IMR-90 (cell line): ENCODE data around the gene PITX3. TPM values are rescaled to one million over a fixed set of nuclear protein-coding genes. Genes with fewer than 3 reads are reported as not detected.
A peak's percentile ranks its signal among the peaks of the same experiment; 100 is the strongest.

ENCODE experiments used
- ATAC-seq: fragments of 200-7000 bp; cut with Tn5 transposase; 2 replicates; pipeline ENCODE4 v1.9.1; 2020; ENCODE audit warnings: low read depth, mild to moderate bottlenecking, moderate library complexity
- BruUV-seq: library from RNA; stranded (reverse); fragments of 400-500 nt; replicated peaks from 2 replicates; lab custom pipeline; 2021; lab: Mats Ljungman, UMichigan
- CTCF ChIA-PET: fragments of 300-600 bp; formaldehyde crosslinking; extraction: SDS; loops from one replicate; lab custom pipeline; 2021; ENCODE audit warnings: antibody characterized with exemption; lab: Yijun Ruan, JAX
- POLR2A ChIA-PET: fragments of 300-600 bp; sonication (Branson Sonifier 250); formaldehyde crosslinking; loops from one replicate; lab custom pipeline; 2022; ENCODE audit warnings: antibody characterized with exemption; ENCODE audit not compliant: unreplicated experiment; lab: Charles Lee
- DNase-seq: peaks from one replicate; pipeline ENCODE4 v3.0.0; 2013
- H2AFZ ChIP-seq: replicated peaks from 2 replicates; pipeline ENCODE3; 2013; ENCODE audit warnings: low read length, mild to moderate bottlenecking; ENCODE audit not compliant: poor library complexity
- H2AK5ac ChIP-seq: 2 replicates; pipeline ENCODE4 v1.6.1; 2013; ENCODE audit warnings: low read depth, low read length, inconsistent platforms
- H2AK9ac ChIP-seq: replicated peaks from 2 replicates; pipeline ENCODE3; 2013; ENCODE audit warnings: mild to moderate bottlenecking, low read depth, low read length, moderate library complexity; ENCODE audit not compliant: poor library complexity
- H2BK120ac ChIP-seq: 2 replicates; pipeline ENCODE4 v1.6.1; 2013; ENCODE audit warnings: low read depth, low read length, inconsistent platforms
- H2BK15ac ChIP-seq: 3 replicates; pipeline ENCODE4 v1.6.1; 2013; ENCODE audit warnings: low read depth, low read length, inconsistent platforms
- H2BK20ac ChIP-seq: 2 replicates; pipeline ENCODE4 v1.6.1; 2013; ENCODE audit warnings: low read depth, mild to moderate bottlenecking, inconsistent platforms, low read length, moderate library complexity
- H2BK5ac ChIP-seq: 2 replicates; pipeline ENCODE4 v1.6.1; 2013; ENCODE audit warnings: mild to moderate bottlenecking, low read depth, low read length, inconsistent platforms; ENCODE audit not compliant: poor library complexity, severe bottlenecking
- H3K14ac ChIP-seq: replicated peaks from 2 replicates; pipeline ENCODE4 v1.6.1; 2013; ENCODE audit warnings: low read depth, low read length, inconsistent platforms
- H3K18ac ChIP-seq: 2 replicates; pipeline ENCODE4 v1.6.1; 2013; ENCODE audit warnings: low read depth, low read length, control low read depth
- H3K23ac ChIP-seq: 2 replicates; pipeline ENCODE4 v1.6.1; 2013; ENCODE audit warnings: low read depth, low read length, inconsistent platforms
- H3K27ac ChIP-seq: 2 replicates; pipeline ENCODE4 v1.5.1; 2013; ENCODE audit warnings: mild to moderate bottlenecking, control low read depth, low read length; ENCODE audit not compliant: insufficient read depth
- H3K27me3 ChIP-seq: 2 replicates; pipeline ENCODE4 v1.6.1; 2013; ENCODE audit warnings: low read length; ENCODE audit not compliant: control insufficient read depth, insufficient read depth
- H3K36me3 ChIP-seq: 2 replicates; pipeline ENCODE4 v1.6.1; 2013; ENCODE audit warnings: low read length, mixed read lengths; ENCODE audit not compliant: control insufficient read depth, insufficient read depth
- H3K4ac ChIP-seq: 2 replicates; pipeline ENCODE4 v1.6.1; 2013; ENCODE audit warnings: low read depth, low read length, inconsistent platforms
- H3K4me1 ChIP-seq: 2 replicates; pipeline ENCODE4 v1.6.1; 2013; ENCODE audit warnings: low read length, mixed read lengths; ENCODE audit not compliant: control insufficient read depth, insufficient read depth
- H3K4me2 ChIP-seq: 2 replicates; pipeline ENCODE4 v1.6.1; 2013; ENCODE audit warnings: low read depth, mild to moderate bottlenecking, control low read depth, low read length, moderate library complexity
- H3K4me3 ChIP-seq: 2 replicates; pipeline ENCODE4 v1.5.1; 2013; ENCODE audit warnings: low read depth, mild to moderate bottlenecking, control low read depth, low read length, moderate library complexity; ENCODE audit not compliant: insufficient read depth
- H3K56ac ChIP-seq: 2 replicates; pipeline ENCODE4 v1.6.1; 2013; ENCODE audit warnings: low read length, inconsistent platforms; ENCODE audit not compliant: insufficient read depth; ENCODE audit errors: extremely low read depth
- H3K79me1 ChIP-seq, 2 experiments: 2 replicates each; pipeline ENCODE4 v1.6.1; 2013; ENCODE audit warnings: low read length in 2 of 2, inconsistent platforms in 1 of 2, low read depth in 1 of 2
- H3K9ac ChIP-seq: 2 replicates; pipeline ENCODE4 v1.6.1; 2013; ENCODE audit warnings: low read depth, low read length, control low read depth
- H3K9me1 ChIP-seq: 2 replicates; pipeline ENCODE4 v1.6.1; 2013; ENCODE audit warnings: low read length, inconsistent platforms; ENCODE audit not compliant: insufficient read depth
- H3K9me3 ChIP-seq: 2 replicates; pipeline ENCODE4 v1.6.1; 2013; ENCODE audit warnings: low read length; ENCODE audit not compliant: control insufficient read depth, insufficient read depth
- H4K20me1 ChIP-seq: 2 replicates; pipeline ENCODE4 v1.6.1; 2013; ENCODE audit warnings: low read length, inconsistent platforms; ENCODE audit not compliant: insufficient read depth
- H4K5ac ChIP-seq: 2 replicates; pipeline ENCODE4 v1.6.1; 2013; ENCODE audit warnings: mild to moderate bottlenecking, low read depth, low read length, control low read depth
- H4K8ac ChIP-seq, 2 experiments: 2 replicates each; pipeline ENCODE4 v1.6.1; 2013; ENCODE audit warnings: low read depth in 2 of 2, low read length in 2 of 2, control low read depth in 1 of 2, inconsistent platforms in 1 of 2
- H4K91ac ChIP-seq: 2 replicates; pipeline ENCODE4 v1.6.1; 2013; ENCODE audit warnings: low read depth, low read length, inconsistent platforms; ENCODE audit not compliant: insufficient read depth
- BHLHE40 ChIP-seq: fragments of 150-350 bp; IDR thresholded peaks from 2 replicates; pipeline ENCODE4 v1.6.1; 2016; ENCODE audit warnings: mild to moderate bottlenecking, low read depth, low read length
- CEBPB ChIP-seq: IDR thresholded peaks from 2 replicates; pipeline ENCODE4 v1.6.1; 2012; ENCODE audit warnings: low read depth, low read length, improper control_type of control experiment
- CHD1 ChIP-seq: IDR thresholded peaks from 2 replicates; pipeline ENCODE4 v1.6.1; 2012; ENCODE audit warnings: low read depth, low read length, improper control_type of control experiment
- MAFK ChIP-seq: IDR thresholded peaks from 2 replicates; pipeline ENCODE4 v1.6.1; 2012; ENCODE audit warnings: low read depth, low read length, improper control_type of control experiment
- MAZ ChIP-seq: IDR thresholded peaks from 2 replicates; pipeline ENCODE4 v1.6.1; 2012; ENCODE audit warnings: low read depth, mild to moderate bottlenecking, low read length, improper control_type of control experiment, moderate library complexity, borderline replicate concordance
- MXI1 ChIP-seq: IDR thresholded peaks from 2 replicates; pipeline ENCODE4 v1.6.1; 2012; ENCODE audit warnings: low read depth, mild to moderate bottlenecking, low read length, moderate library complexity, borderline replicate concordance
- NFE2L2 ChIP-seq: fragments of 150-350 bp; IDR thresholded peaks from 2 replicates; pipeline ENCODE4 v1.6.1; 2016; ENCODE audit warnings: low read depth, mild to moderate bottlenecking, low read length
- POLR2A ChIP-seq: IDR thresholded peaks from 2 replicates; pipeline ENCODE4 v1.6.1; 2012; ENCODE audit warnings: mild to moderate bottlenecking, low read depth, low read length
- RCOR1 ChIP-seq: IDR thresholded peaks from 2 replicates; pipeline ENCODE4 v1.6.1; 2012; ENCODE audit warnings: mild to moderate bottlenecking, low read length, improper control_type of control experiment; ENCODE audit not compliant: insufficient replicate concordance
- RFX5 ChIP-seq: IDR thresholded peaks from 2 replicates; pipeline ENCODE4 v1.8.0; 2012; ENCODE audit warnings: low read depth, mild to moderate bottlenecking, low read length, moderate library complexity
- WGBS, 2 experiments: methylation state at CpG; one replicate each; pipeline versions ENCODE4 v1.1.5 to v1.1.7; 2013; ENCODE audit warnings: missing lambda C conversion rate in 2 of 2; ENCODE audit not compliant: insufficient read length in 1 of 2; ENCODE audit errors: extremely low coverage in 2 of 2; 5-methylcytosine and 5-hydroxymethylcytosine counted together
- dilution Hi-C: fragments of 300-500 bp; cut with HindIII; formaldehyde crosslinking; loops from one replicate; pipeline ENCODE4 v1.14.3; 2018; ENCODE audit warnings: low sequenced_read_pairs; ENCODE audit not compliant: unreplicated experiment
- in situ Hi-C: fragments of 300-500 bp; cut with MboI; formaldehyde crosslinking; loops from 3 replicates; pipeline ENCODE4 v1.14.3; 2019; ENCODE audit warnings: low sequenced_read_pairs, inconsistent platforms, mixed read lengths
- intact Hi-C: fragments of 100-400 bp; cut with micrococcal nuclease; formaldehyde crosslinking; loops from 2 replicates; pipeline ENCODE4 v1.10.0; 2022
- polyA plus RNA-seq, 3 experiments: library from polyadenylated mRNA; depleted of rRNA; stranded (reverse); fragments of >200 nt; gene quantifications; 2 replicates each; pipeline ENCODE4 v1.2.3, GENCODE V29; 2012; ENCODE audit warnings: low replicate concordance in 1 of 3
- total RNA-seq: library from RNA; depleted of rRNA; stranded (reverse); fragments of >200 nt; gene quantifications from 2 replicates; pipeline ENCODE4 v1.2.3, GENCODE V29; 2012
- TF ChIP-seq, protein P1 (sequence below): fragments of 150-350 bp; IDR thresholded peaks from 2 replicates; pipeline ENCODE4 v1.6.1; 2016; ENCODE audit warnings: low read depth, mild to moderate bottlenecking, low read length, moderate library complexity, borderline replicate concordance
- TF ChIP-seq, protein P2 (sequence below): conservative IDR thresholded peaks from 2 replicates; pipeline ENCODE4 v1.5.1; 2012; ENCODE audit warnings: mild to moderate bottlenecking, low read depth, low read length, improper control_type of control experiment

The PITX3 gene
- total and polyA plus RNA-seq, 2 of the 4 experiments (the other 2 are of a cell fraction): not detected

DNA sequence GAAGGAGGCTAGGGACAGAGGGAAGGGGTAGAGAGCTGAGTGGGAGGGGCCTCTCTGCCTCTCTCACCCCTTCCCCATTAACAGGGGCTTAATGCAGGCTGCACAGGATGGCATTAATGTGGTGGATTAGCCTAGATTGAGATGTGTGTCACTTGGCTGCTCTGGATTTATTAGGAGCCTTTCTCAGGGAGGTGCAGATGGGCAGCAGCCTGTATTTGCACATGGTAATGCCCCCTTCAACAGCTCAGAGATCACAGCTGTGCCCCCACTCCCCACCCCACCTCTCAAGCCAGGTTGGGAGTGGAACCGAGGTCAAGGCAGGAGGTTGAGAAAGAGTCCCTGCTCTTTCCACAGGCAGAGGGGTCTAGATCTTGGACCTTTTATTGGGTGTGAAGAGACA, 7.3 kb downstream of the PITX3 start:
- DNase-seq (no peak), ATAC-seq (no peak)
- Histone ChIP-seq H2AK9ac (peak overlapping the region; percentile 19), H3K4ac (no peak overlapping the region), H3K14ac (no peak overlapping the region), H4K20me1 (peaks cover 10% of the 10 kb centered on the region), H3K4me1 (peaks cover 2% of the 10 kb centered on the region; the same call in 1 of the 2 replicates), H2AFZ (no peak overlapping the region), H3K4me2 (no peak overlapping the region), H4K91ac (no peak overlapping the region), H3K23ac (no peak overlapping the region), H3K27ac (no peak overlapping the region), H3K9ac (no peak overlapping the region), H4K5ac (no peak overlapping the region), H3K36me3 (no peaks in the 10 kb centered on the region), H2AK5ac (no peak overlapping the region), H2BK5ac (no peak overlapping the region), H3K79me1 (no peaks in the 10 kb centered on the region), H3K9me3 (no peaks in the 10 kb centered on the region), H3K56ac (no peak overlapping the region), H3K27me3 (peaks cover 46% of the 10 kb centered on the region), H3K4me3 (no peak overlapping the region), H2BK20ac (no peak overlapping the region), H3K9me1 (0 out of 2 replicates have a peak, but pooled peaks cover 7% of the 10 kb centered on the region), H4K8ac (no peak overlapping the region), H2BK120ac (no peak overlapping the region), H3K18ac (no peak overlapping the region), H2BK15ac (no peak overlapping the region)
- in situ Hi-C loops (no loop called here), intact Hi-C loops (no loop called here), dilution Hi-C loops (no loop called here)
- TF ChIP-seq MXI1 (no peak), MAZ (no peak), BHLHE40 (no peak), NFE2L2 (no peak), POLR2A (no peak), CHD1 (no peak), RCOR1 (no peak), MAFK (no peak), RFX5 (no peak), CEBPB (no peak)
- TF ChIP-seq, protein P1, sequence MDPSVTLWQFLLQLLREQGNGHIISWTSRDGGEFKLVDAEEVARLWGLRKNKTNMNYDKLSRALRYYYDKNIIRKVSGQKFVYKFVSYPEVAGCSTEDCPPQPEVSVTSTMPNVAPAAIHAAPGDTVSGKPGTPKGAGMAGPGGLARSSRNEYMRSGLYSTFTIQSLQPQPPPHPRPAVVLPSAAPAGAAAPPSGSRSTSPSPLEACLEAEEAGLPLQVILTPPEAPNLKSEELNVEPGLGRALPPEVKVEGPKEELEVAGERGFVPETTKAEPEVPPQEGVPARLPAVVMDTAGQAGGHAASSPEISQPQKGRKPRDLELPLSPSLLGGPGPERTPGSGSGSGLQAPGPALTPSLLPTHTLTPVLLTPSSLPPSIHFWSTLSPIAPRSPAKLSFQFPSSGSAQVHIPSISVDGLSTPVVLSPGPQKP: no peak
- TF ChIP-seq, protein P2, sequence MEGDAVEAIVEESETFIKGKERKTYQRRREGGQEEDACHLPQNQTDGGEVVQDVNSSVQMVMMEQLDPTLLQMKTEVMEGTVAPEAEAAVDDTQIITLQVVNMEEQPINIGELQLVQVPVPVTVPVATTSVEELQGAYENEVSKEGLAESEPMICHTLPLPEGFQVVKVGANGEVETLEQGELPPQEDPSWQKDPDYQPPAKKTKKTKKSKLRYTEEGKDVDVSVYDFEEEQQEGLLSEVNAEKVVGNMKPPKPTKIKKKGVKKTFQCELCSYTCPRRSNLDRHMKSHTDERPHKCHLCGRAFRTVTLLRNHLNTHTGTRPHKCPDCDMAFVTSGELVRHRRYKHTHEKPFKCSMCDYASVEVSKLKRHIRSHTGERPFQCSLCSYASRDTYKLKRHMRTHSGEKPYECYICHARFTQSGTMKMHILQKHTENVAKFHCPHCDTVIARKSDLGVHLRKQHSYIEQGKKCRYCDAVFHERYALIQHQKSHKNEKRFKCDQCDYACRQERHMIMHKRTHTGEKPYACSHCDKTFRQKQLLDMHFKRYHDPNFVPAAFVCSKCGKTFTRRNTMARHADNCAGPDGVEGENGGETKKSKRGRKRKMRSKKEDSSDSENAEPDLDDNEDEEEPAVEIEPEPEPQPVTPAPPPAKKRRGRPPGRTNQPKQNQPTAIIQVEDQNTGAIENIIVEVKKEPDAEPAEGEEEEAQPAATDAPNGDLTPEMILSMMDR: no peak
- CTCF ChIA-PET: no interaction called here
- BruUV-seq: no TSS peak
- no CpG with 5 or more reads among the region's 1 CpG for WGBS, 2 experiments
- POLR2A ChIA-PET: no interaction called here
